ENCODE measurements around the gene PIP4K2A. TPM values are rescaled to one million over a fixed set of nuclear protein-coding genes. Genes with fewer than 3 reads are reported as not detected.
A peak's percentile ranks its signal among the peaks of the same experiment; 100 is the strongest.

Gene PIP4K2A
- total RNA-seq, 8 experiments from 2014 or later = 16.2 to 39.4 (median 32.4) TPM

DNA sequence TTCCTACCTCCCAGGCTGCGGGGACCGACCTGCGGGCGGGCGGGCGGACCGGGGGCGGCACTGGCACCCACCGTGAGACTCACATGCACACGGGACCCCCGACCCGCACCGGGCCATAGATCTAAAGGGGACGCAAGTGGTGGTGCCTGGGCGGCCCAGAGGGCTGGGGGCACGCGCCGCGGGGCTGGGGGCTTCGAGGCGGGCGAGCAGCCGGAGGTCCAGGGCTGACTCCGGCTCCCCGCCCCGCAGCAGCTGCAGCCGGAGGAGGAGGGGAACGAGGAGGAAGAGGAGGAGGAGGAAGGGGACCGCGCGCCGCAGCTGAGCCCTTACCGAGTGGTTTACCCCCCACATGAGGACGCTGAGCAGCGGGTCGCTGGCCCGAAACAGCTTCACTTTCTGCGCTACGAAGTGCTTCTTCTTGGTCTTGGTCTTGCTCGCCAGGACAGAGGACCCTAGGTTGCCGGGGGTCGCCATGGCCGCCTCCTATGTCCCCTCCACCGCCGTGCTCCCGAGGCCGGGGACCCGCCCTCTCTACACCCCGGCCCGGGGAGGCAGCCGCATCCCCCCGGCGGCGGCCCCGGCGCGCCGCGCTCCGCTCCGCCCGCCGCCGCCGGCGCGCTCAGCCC is 412 bp downstream of the PIP4K2A start:
- Histone ChIP-seq H3K4me3 (peak overlapping the region; percentile 63 to 90 (median 69)), H3K27ac (peak overlapping the region; percentile 12 to 52), H3K4me1 (replicated peaks in 1 of 2) (peaks cover 6 to 20% of the 10 kb centered on the region in 2 donors)
- no CpG with 5 or more reads among the region's 67 CpGs for WGBS, 10 experiments
- in situ Hi-C loops (cut with MboI; ENCODE audit: low pct_unique_long_range_greater_than_20kb in 2 of 9, low sequenced_read_pairs in 9 of 9, unreplicated experiment in 9 of 9) = no loop called here
- ATAC-seq (replicated peaks in 6 of 8) = peak in 7 of 8 experiments; percentile 16 to 49 (median 35)

DNA sequence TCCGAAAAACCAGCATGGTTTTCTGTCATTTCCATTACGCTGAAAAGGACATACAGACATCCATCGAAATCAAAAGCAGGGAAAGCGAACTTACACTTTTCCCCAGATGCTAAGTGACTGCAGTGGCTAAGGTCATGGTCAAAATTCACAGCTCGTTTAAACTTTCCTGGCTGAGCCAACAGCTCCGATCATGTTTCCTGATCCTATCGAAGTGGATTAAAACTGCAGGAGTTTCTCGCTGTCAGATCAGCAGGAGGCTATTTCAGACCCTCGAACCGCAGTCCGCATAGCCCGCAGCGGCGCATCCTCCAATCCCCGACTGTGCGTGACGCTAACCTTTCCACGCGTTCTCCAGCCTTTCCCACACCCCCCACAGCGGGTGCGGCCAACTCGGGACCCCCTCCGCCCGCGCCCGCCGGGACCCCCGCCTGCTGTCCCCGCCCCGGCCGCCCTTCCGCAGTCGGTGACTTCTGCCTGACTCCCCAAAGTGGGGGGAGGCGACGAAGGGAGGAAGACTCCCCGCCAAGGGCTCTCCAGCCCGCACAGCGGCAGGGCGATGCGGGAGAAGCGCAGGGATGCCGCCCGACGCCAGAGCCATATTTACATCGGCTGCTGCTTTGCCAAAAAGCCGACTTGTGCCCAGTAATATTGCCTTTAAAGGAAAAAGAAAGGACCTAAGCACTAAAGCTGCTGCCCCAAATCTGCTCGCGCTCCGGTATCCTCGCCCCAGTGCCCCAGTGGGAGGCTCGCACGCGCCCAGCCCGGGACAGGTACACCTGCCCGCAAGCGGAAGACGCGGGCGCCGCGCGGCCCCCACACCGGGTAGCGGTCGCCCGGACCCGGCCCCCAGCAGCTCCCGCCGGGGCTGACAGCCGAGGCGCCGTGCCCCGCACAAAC is 1.2 kb downstream of the PIP4K2A start:
- in situ Hi-C loops (cut with MboI; ENCODE audit: low pct_unique_long_range_greater_than_20kb in 2 of 9, low sequenced_read_pairs in 9 of 9, unreplicated experiment in 9 of 9) = no loop called here
- Histone ChIP-seq H3K27ac (no peak overlapping the region), H3K4me3 (peak overlapping the region; percentile 63 to 90 (median 69)), H3K4me1 (replicated peaks in 1 of 2) (peaks cover 1 to 14% of the 10 kb centered on the region in 2 donors)
- WGBS, 10 experiments = 0 to 8% (median 0%) methylated on average over 1 to 16 of the region's 73 CpGs; no CpG with 5 or more reads in 2 of the 10 experiments
- peak; percentile 3 to 36 (median 28) for ATAC-seq (replicated peaks in 6 of 8)

DNA sequence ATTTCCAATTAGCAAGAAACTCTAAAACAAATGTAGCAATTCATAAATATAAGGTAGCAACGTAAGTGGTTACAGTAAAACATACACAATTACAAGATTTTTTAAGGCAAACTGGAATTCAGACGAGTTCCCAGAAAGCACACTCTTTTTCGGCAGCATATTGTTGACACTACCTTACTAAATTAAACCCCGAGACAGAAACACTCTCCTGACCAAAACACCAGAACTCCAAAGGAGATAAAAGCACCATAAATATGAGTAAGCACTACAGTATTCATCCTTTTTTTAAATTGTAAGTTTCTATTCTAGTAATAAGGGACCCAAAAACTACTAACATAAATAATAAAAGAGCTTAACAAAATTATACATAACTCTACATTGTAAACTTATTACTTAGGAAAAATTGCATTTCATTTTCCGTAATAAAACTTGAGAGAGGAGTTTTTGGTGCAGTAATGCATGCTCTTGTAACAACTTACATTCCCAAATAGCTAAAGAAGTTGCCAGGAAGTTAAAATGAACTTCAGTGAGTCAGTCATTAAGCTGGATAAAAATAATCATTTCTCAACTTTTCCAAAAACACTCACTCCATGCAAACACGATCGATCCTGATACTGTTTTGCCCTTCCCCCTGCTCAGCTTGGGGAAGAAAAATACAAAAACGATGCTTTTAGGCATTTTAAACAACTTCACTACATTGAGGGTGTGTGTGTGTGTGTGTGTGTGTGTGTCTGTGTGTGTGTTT is 2.0 kb downstream of the PIP4K2A start:
- WGBS, 10 experiments = 7 to 70% (median 45%) methylated on average over 3 to 8 of the region's 8 CpGs
- in situ Hi-C loops (cut with MboI; ENCODE audit: low pct_unique_long_range_greater_than_20kb in 2 of 9, low sequenced_read_pairs in 9 of 9, unreplicated experiment in 9 of 9) = no loop called here
- no peak for ATAC-seq (replicated peaks in 6 of 8)
- H3K27ac ChIP-seq = no peak overlapping the region
- peaks cover 0 to 13% of the 10 kb centered on the region in 2 donors for H3K4me1 ChIP-seq (replicated peaks in 1 of 2)
- H3K4me3 ChIP-seq = peak overlapping the region; percentile 63 to 90 (median 69)

DNA sequence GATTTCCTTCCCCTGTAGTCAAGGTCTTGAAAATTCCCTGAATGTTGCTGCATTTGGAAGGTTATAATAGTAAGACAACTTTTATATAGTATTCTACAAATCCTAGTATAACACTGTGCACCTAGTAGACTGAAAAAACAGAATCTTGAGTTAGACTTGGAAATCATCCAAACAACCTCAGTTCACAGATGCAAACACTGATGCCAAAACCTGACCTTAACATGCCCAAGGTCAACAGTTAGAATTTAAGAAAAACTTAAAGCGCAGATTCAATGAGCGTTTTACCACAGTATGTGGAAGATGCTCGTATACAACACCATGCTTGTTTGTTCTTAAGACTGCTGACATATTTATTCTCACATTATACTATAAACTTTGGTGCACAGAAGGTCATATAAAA is 3.0 kb downstream of the PIP4K2A start:
- WGBS, 10 experiments = 72 to 100% (median 97%) methylated on average over 1 to 3 of the region's 3 CpGs; no CpG with 5 or more reads in 2 of the 10 experiments
- ATAC-seq (replicated peaks in 6 of 8) = no peak
- in situ Hi-C loops (cut with MboI; ENCODE audit: low pct_unique_long_range_greater_than_20kb in 2 of 9, low sequenced_read_pairs in 9 of 9, unreplicated experiment in 9 of 9) = no loop called here
- Histone ChIP-seq H3K4me3 (no peak overlapping the region), H3K4me1 (replicated peaks in 1 of 2) (peaks cover 0 to 13% of the 10 kb centered on the region in 2 donors), H3K27ac (no peak overlapping the region)

DNA sequence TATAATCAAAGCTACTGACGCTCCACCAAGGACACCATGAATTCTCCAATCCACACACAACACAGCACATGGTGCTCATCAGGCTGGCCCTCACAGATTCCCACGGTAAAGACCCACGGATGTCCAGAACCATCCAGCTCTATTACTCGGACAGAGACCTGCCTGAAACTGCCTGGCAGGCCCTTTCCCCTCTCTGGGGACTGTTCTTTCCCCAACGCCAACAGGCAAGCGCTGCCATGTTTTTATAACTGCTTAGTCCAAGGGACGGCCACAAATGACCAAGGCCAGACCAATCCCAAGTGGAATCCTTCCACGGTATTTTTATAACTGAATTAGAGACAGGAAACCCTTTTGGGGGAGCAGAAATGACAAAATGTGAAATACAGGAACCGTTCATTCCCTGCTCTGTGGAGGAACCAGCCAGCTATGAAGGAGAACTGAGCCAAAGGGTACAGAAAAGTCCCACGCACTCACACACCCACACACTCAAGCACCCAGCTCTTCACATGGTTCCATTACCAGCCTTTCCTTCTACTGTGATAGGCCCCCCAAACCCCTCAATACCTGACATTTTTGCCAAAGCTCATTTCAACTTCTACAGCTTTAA is 4.1 kb downstream of the PIP4K2A start:
- ATAC-seq (replicated peaks in 6 of 8) = no peak
- Histone ChIP-seq H3K4me1 (replicated peaks in 1 of 2) (peaks cover 0 to 13% of the 10 kb centered on the region in 2 donors), H3K27ac (no peak overlapping the region), H3K4me3 (no peak overlapping the region)
- WGBS, 10 experiments = 77 to 100% (median 92%) methylated on average over 1 to 9 of the region's 10 CpGs; no CpG with 5 or more reads in 1 of the 10 experiments
- in situ Hi-C loops (cut with MboI; ENCODE audit: low pct_unique_long_range_greater_than_20kb in 2 of 9, low sequenced_read_pairs in 9 of 9, unreplicated experiment in 9 of 9) = no loop called here

DNA sequence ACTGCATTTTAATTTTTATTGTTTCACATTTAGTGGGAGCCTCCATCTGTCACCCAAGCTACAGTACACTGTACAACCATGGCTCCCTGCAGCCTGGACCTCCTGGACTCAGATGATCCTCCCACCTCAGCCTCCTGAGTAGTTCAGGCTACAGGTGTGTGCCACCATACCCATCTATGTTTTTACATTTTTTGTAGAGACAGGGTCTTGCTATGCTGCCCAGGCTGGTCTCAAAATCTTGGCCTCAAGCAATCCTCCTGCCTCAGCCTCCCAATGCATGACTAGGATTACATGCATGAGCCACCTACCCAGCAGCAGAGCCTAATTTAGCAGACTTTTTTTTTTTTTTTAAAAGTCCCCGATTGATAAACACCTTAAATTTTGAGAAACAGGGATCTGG is 5.6 kb downstream of the PIP4K2A start:
- Histone ChIP-seq H3K27ac (no peak overlapping the region), H3K4me3 (no peak overlapping the region), H3K4me1 (replicated peaks in 1 of 2) (peaks cover 0 to 13% of the 10 kb centered on the region in 2 donors)
- WGBS, 10 experiments = 100% methylated on average over 1 of the region's 1 CpG; no CpG with 5 or more reads in 4 of the 10 experiments
- ATAC-seq (replicated peaks in 6 of 8) = no peak
- in situ Hi-C loops (cut with MboI; ENCODE audit: low pct_unique_long_range_greater_than_20kb in 2 of 9, low sequenced_read_pairs in 9 of 9, unreplicated experiment in 9 of 9) = no loop called here

DNA sequence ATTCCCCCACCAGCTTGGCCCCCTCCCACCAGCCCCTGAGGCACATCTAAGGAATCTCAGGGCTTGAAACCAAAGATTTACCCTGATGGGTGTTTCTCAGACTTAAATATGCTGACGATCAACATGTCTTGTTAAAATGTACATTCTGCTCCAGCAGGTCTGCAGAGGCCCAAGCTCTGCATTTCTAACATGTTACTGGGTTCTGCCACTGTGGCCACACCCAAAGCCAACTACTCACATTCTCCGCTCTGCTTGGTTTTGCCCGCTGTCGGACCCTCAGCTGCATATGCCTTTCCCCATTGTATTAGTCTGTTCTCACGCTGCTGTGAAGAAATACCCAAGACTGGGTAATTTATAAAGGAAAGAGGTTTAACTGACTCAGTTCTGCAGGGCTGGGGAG is 8.9 kb downstream of the PIP4K2A start:
- 0 to 100% (median 87%) methylated on average over 1 to 5 of the region's 5 CpGs; no CpG with 5 or more reads in 3 of the 10 experiments for WGBS, 10 experiments
- H3K27ac ChIP-seq = no peak overlapping the region
- in situ Hi-C loops (cut with MboI; ENCODE audit: low pct_unique_long_range_greater_than_20kb in 2 of 9, low sequenced_read_pairs in 9 of 9, unreplicated experiment in 9 of 9) = no loop called here
- peak in 3 of 8 experiments; percentile 78 to 85 (median 82) for ATAC-seq (replicated peaks in 6 of 8)
- no peak overlapping the region for H3K4me3 ChIP-seq
- no peaks in the 10 kb centered on the region for H3K4me1 ChIP-seq (replicated peaks in 1 of 2)

DNA sequence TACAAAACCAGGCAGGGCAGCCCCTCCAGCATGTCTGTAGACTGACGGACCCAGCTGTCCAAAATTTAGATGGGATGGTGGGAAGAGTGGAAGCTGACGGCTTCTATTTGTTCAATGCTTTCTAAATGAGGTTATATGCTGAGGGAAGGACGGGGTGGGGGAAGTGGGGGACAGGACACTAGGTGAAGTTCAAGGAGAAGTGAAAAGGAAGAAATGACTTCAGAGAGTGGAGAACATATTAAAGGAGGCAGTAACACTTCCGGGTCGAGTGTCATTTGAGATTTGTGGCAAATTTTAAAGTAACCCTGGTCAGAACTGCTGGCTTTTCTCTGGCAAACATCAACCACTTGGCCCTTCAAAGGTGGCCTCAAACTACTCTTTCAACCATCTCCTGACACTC is 9.4 kb downstream of the PIP4K2A start:
- Histone ChIP-seq H3K27ac (no peak overlapping the region), H3K4me3 (no peak overlapping the region), H3K4me1 (replicated peaks in 1 of 2) (no peaks in the 10 kb centered on the region)

DNA sequence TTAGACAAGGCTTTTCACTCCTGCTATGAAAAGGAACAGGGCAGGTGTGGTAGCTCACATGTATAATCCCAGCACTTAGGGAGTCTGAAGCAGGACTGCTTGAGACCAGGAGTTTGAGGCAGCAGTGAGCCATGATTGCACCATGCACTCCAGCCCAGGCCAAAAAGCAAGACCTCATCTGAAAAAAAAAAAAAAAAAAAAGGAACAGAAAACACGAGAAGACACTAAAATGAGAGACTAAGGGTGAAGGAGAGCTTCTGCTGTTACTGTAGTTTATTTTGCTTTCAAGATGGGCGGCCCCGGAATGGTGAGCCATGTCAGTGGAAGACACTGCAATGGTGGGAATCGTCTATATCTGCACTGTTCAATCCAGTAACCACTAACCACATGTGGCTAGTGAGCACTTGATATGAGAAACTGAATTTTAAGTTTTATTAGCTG is 9.9 kb downstream of the PIP4K2A start:
- no peak overlapping the region for H3K4me3 ChIP-seq
- ATAC-seq (replicated peaks in 6 of 8) = no peak

More for the DNA sequence above, 9.4 kb downstream of the PIP4K2A start:
- in situ Hi-C loops (cut with MboI; ENCODE audit: low pct_unique_long_range_greater_than_20kb in 2 of 9, low sequenced_read_pairs in 9 of 9, unreplicated experiment in 9 of 9) = no loop called here
- no peak for ATAC-seq (replicated peaks in 6 of 8)
- 60 to 100% (median 91%) methylated on average over 1 to 4 of the region's 5 CpGs; no CpG with 5 or more reads in 2 of the 10 experiments for WGBS, 10 experiments

DNA sequence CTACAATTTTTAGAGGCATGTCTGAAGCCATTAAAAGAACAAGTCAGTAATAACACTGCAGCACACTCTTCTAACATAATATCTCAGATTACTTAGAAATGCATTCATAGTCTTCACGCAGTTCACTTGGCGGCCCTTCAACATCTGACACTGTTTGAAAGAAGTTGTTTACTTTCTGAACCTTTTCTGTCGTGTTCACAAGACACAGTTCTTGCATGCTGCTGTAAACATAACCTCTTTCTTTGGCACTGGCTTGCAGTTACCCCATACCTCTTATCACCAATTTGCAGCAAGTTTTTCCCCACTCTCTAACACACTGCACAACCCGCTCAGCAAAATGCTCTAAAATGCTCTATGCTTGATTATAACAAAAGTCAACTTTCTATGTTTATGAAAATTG is 12.0 kb downstream of the PIP4K2A start:
- H3K4me1 ChIP-seq (replicated peaks in 1 of 2) = peaks cover 0 to 7% of the 10 kb centered on the region in 2 donors
- in situ Hi-C loops (cut with MboI; ENCODE audit: low pct_unique_long_range_greater_than_20kb in 2 of 9, low sequenced_read_pairs in 9 of 9, unreplicated experiment in 9 of 9) = no loop called here
- 63 to 100% (median 92%) methylated on average over 2 to 4 of the region's 4 CpGs for WGBS, 10 experiments
- ATAC-seq (replicated peaks in 6 of 8) = no peak
- no peak overlapping the region for H3K4me3 ChIP-seq
- H3K27ac ChIP-seq = no peak overlapping the region

More for the DNA sequence above, 9.9 kb downstream of the PIP4K2A start:
- Histone ChIP-seq H3K4me1 (replicated peaks in 1 of 2) (no peaks in the 10 kb centered on the region), H3K27ac (no peak overlapping the region)
- 42 to 100% (median 71%) methylated on average over 1 to 4 of the region's 4 CpGs; no CpG with 5 or more reads in 1 of the 10 experiments for WGBS, 10 experiments
- in situ Hi-C loops (cut with MboI; ENCODE audit: low pct_unique_long_range_greater_than_20kb in 2 of 9, low sequenced_read_pairs in 9 of 9, unreplicated experiment in 9 of 9) = no loop called here

DNA sequence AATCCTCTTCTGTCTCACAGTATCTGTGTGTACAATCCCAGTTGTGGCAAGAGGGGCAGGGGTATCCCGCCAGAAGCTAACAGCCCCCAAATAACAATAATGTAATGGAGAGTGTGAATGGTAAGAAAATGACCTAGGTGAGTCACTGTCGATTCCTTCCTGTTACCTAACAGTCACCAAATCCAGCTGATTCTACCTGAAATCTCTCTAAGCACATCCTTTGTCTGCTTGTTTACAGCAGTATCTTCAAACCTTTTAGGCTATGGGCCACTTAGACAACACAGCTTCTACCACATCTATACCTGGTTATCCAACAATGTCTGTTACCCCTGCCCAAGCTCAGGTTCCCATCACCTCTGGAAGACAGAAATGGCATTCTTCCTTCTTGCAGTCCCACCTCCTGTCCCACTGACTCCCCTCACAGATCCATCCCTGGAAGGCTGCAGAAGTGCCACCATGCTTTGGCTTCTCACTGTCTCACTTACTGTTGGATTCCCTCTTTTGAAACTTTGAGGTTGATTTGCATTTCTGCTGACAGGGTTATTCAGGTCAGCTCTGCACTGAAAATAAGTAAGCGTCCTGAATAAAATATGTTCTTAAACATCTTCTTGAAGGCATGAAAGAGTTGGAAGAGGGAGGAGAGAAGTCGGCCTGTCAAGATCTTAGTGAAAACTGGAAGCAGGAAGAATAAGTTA is 13.1 kb downstream of the PIP4K2A start:
- in situ Hi-C loops (cut with MboI; ENCODE audit: low pct_unique_long_range_greater_than_20kb in 2 of 9, low sequenced_read_pairs in 9 of 9, unreplicated experiment in 9 of 9) = no loop called here
- peak in 1 of 8 experiments; percentile 14 for ATAC-seq (replicated peaks in 6 of 8)
- no peak overlapping the region for H3K27ac ChIP-seq
- no peak overlapping the region for H3K4me3 ChIP-seq
- H3K4me1 ChIP-seq (replicated peaks in 1 of 2) = peaks cover 0 to 13% of the 10 kb centered on the region in 2 donors
- WGBS, 10 experiments = 68 to 100% (median 86%) methylated on average over 1 to 4 of the region's 4 CpGs; no CpG with 5 or more reads in 1 of the 10 experiments

DNA sequence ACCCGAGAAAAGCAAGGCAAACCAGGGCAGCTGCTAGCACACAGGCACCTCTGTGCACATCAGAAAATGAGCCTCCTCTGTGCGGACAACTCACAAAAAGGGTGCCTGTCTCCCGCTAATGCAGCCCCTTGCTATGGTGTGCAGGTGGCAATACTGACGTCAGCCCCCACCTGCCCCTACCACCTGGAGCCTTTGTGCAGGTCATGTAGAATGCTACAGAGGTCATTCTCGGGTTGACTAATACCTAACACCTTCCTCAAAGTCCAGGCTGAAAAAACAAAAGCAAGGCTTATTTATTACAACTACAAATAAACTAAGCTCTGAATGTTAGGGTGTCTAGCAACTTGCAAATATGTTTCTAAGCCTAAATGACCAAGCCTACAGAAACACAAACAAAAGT is 13.9 kb downstream of the PIP4K2A start:
- ATAC-seq (replicated peaks in 6 of 8) = no peak
- Histone ChIP-seq H3K4me1 (replicated peaks in 1 of 2) (peaks cover 0 to 13% of the 10 kb centered on the region in 2 donors), H3K27ac (no peak overlapping the region), H3K4me3 (no peak overlapping the region)
- WGBS, 10 experiments = 80 to 100% (median 91%) methylated on average over 1 to 5 of the region's 5 CpGs; no CpG with 5 or more reads in 2 of the 10 experiments
- in situ Hi-C loops (cut with MboI; ENCODE audit: low pct_unique_long_range_greater_than_20kb in 2 of 9, low sequenced_read_pairs in 9 of 9, unreplicated experiment in 9 of 9) = no loop called here

Measured in motor neuron (in vitro differentiated cells).